T47D (cell line): ENCODE measurements around the gene DBNDD1.
A peak's percentile ranks its signal among the peaks of the same experiment; 100 is the strongest.

Experiments used
- DNase-seq, 2 experiments: peaks; one replicate each; pipeline versions ENCODE4 v3.0.0 to v3.0.0-alpha.2; 2011 to 2012; ENCODE audit warnings: low read depth in 1 of 2, low spot score in 1 of 2
- JUND ChIP-seq: IDR thresholded peaks from 2 replicates; pipeline ENCODE4 v1.6.1; 2012; ENCODE audit warnings: low read depth
- in situ Hi-C: cut with HindIII; loops from 2 replicates; pipeline ENCODE4 v1.10.0; 2016; ENCODE audit warnings: low sequenced_read_pairs, low pct_unique_long_range_greater_than_20kb

Gene DBNDD1

GRCh38 chr16:89988951-89989350 is 30.3 kb downstream of the DBNDD1 start:
- no peak for TF ChIP-seq JUND
- DNase-seq = no peak
- in situ Hi-C loops = no loop called here

- in situ Hi-C loops = no loop called here
- no peak for DNase-seq
- no peak for TF ChIP-seq JUND
These were observed 32.1 kb downstream of the DBNDD1 start for GRCh38 chr16:89987169-89987568.

- no peak for DNase-seq
- no peak for TF ChIP-seq JUND
- in situ Hi-C loops = no loop called here
These were observed 32.7 kb downstream of the DBNDD1 start for GRCh38 chr16:89986600-89986999.

- in situ Hi-C loops = no loop called here
These were observed 34.0 kb downstream of the DBNDD1 start for GRCh38 chr16:89985219-89985618.

GRCh38 chr16:89984216-89984615 is 35.0 kb downstream of the DBNDD1 start:
- no peak for TF ChIP-seq JUND
- in situ Hi-C loops = no loop called here
- no peak for DNase-seq

More at GRCh38 chr16:89985219-89985618, 34.0 kb downstream of the DBNDD1 start:
- TF ChIP-seq JUND = no peak
- no peak for DNase-seq

GRCh38 chr16:89983536-89983935 is 35.7 kb downstream of the DBNDD1 start:
- in situ Hi-C loops = no loop called here
- DNase-seq = no peak
- no peak for TF ChIP-seq JUND

GRCh38 chr16:89982318-89982717 is 36.9 kb downstream of the DBNDD1 start:
- TF ChIP-seq JUND = no peak
- in situ Hi-C loops = no loop called here

GRCh38 chr16:89981414-89981813 is 37.8 kb downstream of the DBNDD1 start:
- in situ Hi-C loops = no loop called here
- no peak for DNase-seq

More at GRCh38 chr16:89982318-89982717, 36.9 kb downstream of the DBNDD1 start:
- DNase-seq = no peak

GRCh38 chr16:89974870-89975269 is 44.4 kb downstream of the DBNDD1 start:
- no peak for TF ChIP-seq JUND
- in situ Hi-C loops = no loop called here
- DNase-seq = no peak

More at GRCh38 chr16:89981414-89981813, 37.8 kb downstream of the DBNDD1 start:
- no peak for TF ChIP-seq JUND

GRCh38 chr16:89973654-89974335 is 45.5 kb downstream of the DBNDD1 start:
- in situ Hi-C loops = no loop called here
- TF ChIP-seq JUND = no peak
- no peak for DNase-seq

GRCh38 chr16:89973235-89973634 is 46.0 kb downstream of the DBNDD1 start:
- no peak for TF ChIP-seq JUND
- in situ Hi-C loops = no loop called here
- DNase-seq = no peak

GRCh38 chr16:89972244-89973234 is 46.7 kb downstream of the DBNDD1 start:
- no peak for TF ChIP-seq JUND
- in situ Hi-C loops = no loop called here

More at GRCh38 chr16:89972244-89973234, 46.7 kb downstream of the DBNDD1 start:
- peak; percentile 97 to 100 for DNase-seq
